ENCODE measurements around the gene CBARP.
"Not testable (repeated sequence)": the region's sequence is repeated elsewhere in the genome, so short reads cannot be mapped to it uniquely, and the experiment has no call there.

DNA sequence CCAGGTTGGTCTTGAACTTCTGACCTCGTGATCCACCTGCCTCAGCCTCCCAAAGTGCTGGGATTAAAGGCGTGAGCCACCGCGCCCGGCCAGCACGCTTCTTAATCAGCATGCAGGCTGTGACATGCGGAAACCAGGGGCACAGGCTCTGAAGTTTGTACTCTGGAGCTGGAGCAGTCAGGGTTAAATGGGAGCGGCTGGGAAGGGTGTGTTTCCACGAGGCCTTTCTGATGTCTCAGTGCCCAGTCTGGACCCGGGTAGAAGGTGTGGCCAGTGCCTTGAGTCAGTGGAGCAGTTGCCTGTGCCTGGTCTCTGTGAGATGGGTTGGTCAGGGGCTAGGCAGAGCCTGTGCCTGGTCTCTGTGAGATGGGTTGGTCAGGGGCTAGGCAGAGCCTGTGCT, 29.0 kb downstream of the CBARP start:
- not testable (repeated sequence) for TF ChIP-seq ZNF350 (tag by site-specific recombination; IDR thresholded peaks at IDR 0.05); ZNF561 (tag by site-specific recombination; IDR thresholded peaks at IDR 0.05; ENCODE audit: borderline replicate concordance); ZNF140 (tag by site-specific recombination; IDR thresholded peaks at IDR 0.05)
- TF ChIP-seq, protein P1, sequence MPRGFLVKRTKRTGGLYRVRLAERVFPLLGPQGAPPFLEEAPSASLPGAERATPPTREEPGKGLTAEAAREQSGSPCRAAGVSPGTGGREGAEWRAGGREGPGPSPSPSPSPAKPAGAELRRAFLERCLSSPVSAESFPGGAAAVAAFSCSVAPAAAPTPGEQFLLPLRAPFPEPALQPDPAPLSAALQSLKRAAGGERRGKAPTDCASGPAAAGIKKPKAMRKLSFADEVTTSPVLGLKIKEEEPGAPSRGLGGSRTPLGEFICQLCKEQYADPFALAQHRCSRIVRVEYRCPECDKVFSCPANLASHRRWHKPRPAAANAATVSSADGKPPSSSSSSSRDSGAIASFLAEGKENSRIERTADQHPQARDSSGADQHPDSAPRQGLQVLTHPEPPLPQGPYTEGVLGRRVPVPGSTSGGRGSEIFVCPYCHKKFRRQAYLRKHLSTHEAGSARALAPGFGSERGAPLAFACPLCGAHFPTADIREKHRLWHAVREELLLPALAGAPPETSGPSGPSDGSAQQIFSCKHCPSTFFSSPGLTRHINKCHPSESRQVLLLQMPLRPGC (tag by site-specific recombination; IDR thresholded peaks at IDR 0.05), result not testable (repeated sequence)

Measured in HEK293 (cell line).